Natural killer cell (primary cell): ENCODE data around the gene METTL26. TPM values are rescaled to one million over a fixed set of nuclear protein-coding genes. Genes with fewer than 3 reads are reported as not detected.

Source experiments
- ATAC-seq, 3 donors: fragments of 150-1000 bp in 2 of 3; fragments of 200-7000 bp in 1 of 3; cut with Tn5 transposase; 1 replicate in 1 of 3; 2 replicates in 2 of 3; pipeline ENCODE4 v1.10.0; 2021; ENCODE audit warnings: mild to moderate bottlenecking in 2 of 3, moderate library complexity in 2 of 3
- DNase-seq, 2 donors: peaks; one replicate each; pipeline versions ENCODE4 v3.0.0 to v3.0.0-alpha.2; 2013 to 2021; ENCODE audit warnings: mixed read lengths in 1 of 2
- H3K27ac ChIP-seq: one replicate; pipeline ENCODE4 v1.5.1; 2013; ENCODE audit warnings: mild to moderate bottlenecking, low read length
- H3K27me3 ChIP-seq: one replicate; pipeline ENCODE4 v1.6.1; 2013; ENCODE audit warnings: low read length; ENCODE audit not compliant: control insufficient read depth, insufficient read depth
- H3K36me3 ChIP-seq: one replicate; pipeline ENCODE4 v1.6.1; 2013; ENCODE audit warnings: low read length; ENCODE audit not compliant: control insufficient read depth, insufficient read depth
- H3K4me1 ChIP-seq: one replicate; pipeline ENCODE4 v1.6.1; 2013; ENCODE audit warnings: low read length; ENCODE audit not compliant: control insufficient read depth, insufficient read depth
- H3K4me3 ChIP-seq: one replicate; pipeline ENCODE4 v1.5.1; 2013; ENCODE audit warnings: low read length
- H3K9me3 ChIP-seq: one replicate; pipeline ENCODE4 v1.6.1; 2013; ENCODE audit warnings: low read length; ENCODE audit not compliant: control insufficient read depth, insufficient read depth
- H3K27ac Mint-ChIP-seq, 2 donors: one replicate each; pipeline ENCODE4 v1.8.0; 2022; ENCODE audit warnings: mild to moderate bottlenecking in 2 of 2, mixed read lengths in 2 of 2, moderate library complexity in 1 of 2
- H3K27me3 Mint-ChIP-seq, 2 donors: one replicate each; pipeline ENCODE4 v1.8.0; 2022; ENCODE audit warnings: low read depth in 2 of 2, mixed read lengths in 2 of 2
- H3K36me3 Mint-ChIP-seq: one replicate; pipeline ENCODE4 v1.8.0; 2022; ENCODE audit warnings: mixed read lengths
- H3K4me1 Mint-ChIP-seq, 2 donors: one replicate each; pipeline ENCODE4 v1.8.0; 2022; ENCODE audit warnings: mixed read lengths in 2 of 2
- H3K4me3 Mint-ChIP-seq: one replicate; pipeline ENCODE4 v1.8.0; 2022; ENCODE audit warnings: mild to moderate bottlenecking, moderate library complexity, mixed read lengths
- H3K9me3 Mint-ChIP-seq, 2 donors: one replicate each; pipeline ENCODE4 v1.8.0; 2022; ENCODE audit warnings: mixed read lengths in 2 of 2
- WGBS: methylation state at CpG from one replicate; pipeline ENCODE4 v1.1.7; 2013; ENCODE audit warnings: missing lambda C conversion rate; ENCODE audit not compliant: insufficient coverage; 5-methylcytosine and 5-hydroxymethylcytosine counted together
- intact Hi-C: fragments of 100-400 bp; cut with micrococcal nuclease; formaldehyde crosslinking; loops from one replicate; pipeline ENCODE4 v1.14.2; 2022
- total RNA-seq, 4 donors: library from RNA; stranded (reverse); fragments of 120-200 nt in 1 of 4; gene quantifications; one replicate each; pipeline versions ENCODE4 v1.2.3 to v1.2.4, GENCODE V29; 2013 to 2022
- TF ChIP-seq, protein P1 (sequence below): fragments of 200-600 bp; IDR thresholded peaks from one replicate; pipeline ENCODE4 v1.8.0; 2022; ENCODE audit warnings: antibody characterized with exemption

METTL26 gene
- total RNA-seq, 3 donors from 2014 or later (not counting 1 experiment from before 2014, with no cell fraction given) = 33.7 to 36.3 (median 36.1) TPM

DNA sequence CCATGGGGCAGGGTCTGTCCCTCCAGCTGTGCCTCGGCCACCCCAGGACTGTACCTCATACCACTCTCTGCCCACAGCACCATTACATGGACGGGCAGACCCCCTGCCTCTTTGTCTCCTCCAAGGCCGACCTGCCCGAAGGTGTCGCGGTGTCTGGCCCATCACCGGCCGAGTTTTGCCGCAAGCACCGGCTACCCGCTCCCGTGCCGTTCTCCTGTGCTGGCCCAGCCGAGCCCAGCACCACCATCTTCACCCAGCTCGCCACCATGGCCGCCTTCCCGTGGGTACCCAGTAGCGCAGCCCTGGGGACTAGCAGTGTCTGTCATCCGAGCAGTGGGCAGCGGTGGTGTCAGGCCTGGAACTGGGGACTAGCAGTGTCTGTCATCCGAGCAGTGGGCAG is 36.7 kb upstream of the METTL26 start:
- ATAC-seq (no peak), DNase-seq (no peak)
- no peaks in the 10 kb centered on the region for H3K36me3 Mint-ChIP-seq
- Histone ChIP-seq H3K27me3 (peaks cover 3% of the 10 kb centered on the region), H3K9me3 (no peaks in the 10 kb centered on the region), H3K4me3 (no peak overlapping the region), H3K36me3 (peaks cover 31% of the 10 kb centered on the region), H3K27ac (no peak overlapping the region), H3K4me1 (peaks cover 26% of the 10 kb centered on the region)
- no peaks in the 10 kb centered on the region for H3K27me3 Mint-ChIP-seq
- intact Hi-C loops = no loop called here
- TF ChIP-seq, protein P1, sequence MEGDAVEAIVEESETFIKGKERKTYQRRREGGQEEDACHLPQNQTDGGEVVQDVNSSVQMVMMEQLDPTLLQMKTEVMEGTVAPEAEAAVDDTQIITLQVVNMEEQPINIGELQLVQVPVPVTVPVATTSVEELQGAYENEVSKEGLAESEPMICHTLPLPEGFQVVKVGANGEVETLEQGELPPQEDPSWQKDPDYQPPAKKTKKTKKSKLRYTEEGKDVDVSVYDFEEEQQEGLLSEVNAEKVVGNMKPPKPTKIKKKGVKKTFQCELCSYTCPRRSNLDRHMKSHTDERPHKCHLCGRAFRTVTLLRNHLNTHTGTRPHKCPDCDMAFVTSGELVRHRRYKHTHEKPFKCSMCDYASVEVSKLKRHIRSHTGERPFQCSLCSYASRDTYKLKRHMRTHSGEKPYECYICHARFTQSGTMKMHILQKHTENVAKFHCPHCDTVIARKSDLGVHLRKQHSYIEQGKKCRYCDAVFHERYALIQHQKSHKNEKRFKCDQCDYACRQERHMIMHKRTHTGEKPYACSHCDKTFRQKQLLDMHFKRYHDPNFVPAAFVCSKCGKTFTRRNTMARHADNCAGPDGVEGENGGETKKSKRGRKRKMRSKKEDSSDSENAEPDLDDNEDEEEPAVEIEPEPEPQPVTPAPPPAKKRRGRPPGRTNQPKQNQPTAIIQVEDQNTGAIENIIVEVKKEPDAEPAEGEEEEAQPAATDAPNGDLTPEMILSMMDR = no peak
- no peak overlapping the region for H3K4me3 Mint-ChIP-seq
- WGBS = 97% methylated on average over 21 of the region's 21 CpGs
- no peaks in the 10 kb centered on the region for H3K9me3 Mint-ChIP-seq
- H3K27ac Mint-ChIP-seq = no peak overlapping the region
- peaks cover 0 to 8% of the 10 kb centered on the region in 2 donors for H3K4me1 Mint-ChIP-seq

DNA sequence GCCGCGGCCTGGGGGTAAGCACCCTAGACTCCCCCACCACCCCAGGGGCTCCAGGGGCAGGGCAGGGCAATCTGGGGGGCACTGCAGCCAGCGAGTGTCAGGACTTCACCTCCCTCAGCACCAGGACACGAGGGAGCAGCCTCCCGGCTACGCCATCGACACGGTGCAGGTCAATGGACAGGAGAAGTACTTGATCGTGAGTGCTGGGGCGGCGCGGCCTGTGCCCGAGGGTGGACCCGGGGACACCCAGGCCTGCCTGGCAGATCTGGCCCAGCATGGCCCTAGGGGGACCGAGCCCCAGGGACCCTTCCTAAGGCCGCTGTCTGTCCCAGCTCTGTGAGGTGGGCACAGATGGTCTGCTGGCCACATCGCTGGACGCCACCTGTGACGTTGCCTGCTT is 36.3 kb upstream of the METTL26 start:
- no peaks in the 10 kb centered on the region for H3K27me3 Mint-ChIP-seq
- H3K27me3 ChIP-seq = peaks cover 3% of the 10 kb centered on the region
- peaks cover 29% of the 10 kb centered on the region for H3K4me1 ChIP-seq
- H3K27ac Mint-ChIP-seq = no peak overlapping the region
- H3K9me3 ChIP-seq = no peaks in the 10 kb centered on the region
- peaks cover 31% of the 10 kb centered on the region for H3K36me3 ChIP-seq
- WGBS = 99% methylated on average over 19 of the region's 19 CpGs
- DNase-seq (no peak), ATAC-seq (no peak)
- TF ChIP-seq, protein P1 = no peak
- no peaks in the 10 kb centered on the region for H3K9me3 Mint-ChIP-seq
- intact Hi-C loops = no loop called here
- no peak overlapping the region for H3K4me3 ChIP-seq
- H3K27ac ChIP-seq = no peak overlapping the region
- H3K4me1 Mint-ChIP-seq = peaks cover 0 to 12% of the 10 kb centered on the region in 2 donors
- H3K4me3 Mint-ChIP-seq = no peak overlapping the region
- H3K36me3 Mint-ChIP-seq = no peaks in the 10 kb centered on the region

DNA sequence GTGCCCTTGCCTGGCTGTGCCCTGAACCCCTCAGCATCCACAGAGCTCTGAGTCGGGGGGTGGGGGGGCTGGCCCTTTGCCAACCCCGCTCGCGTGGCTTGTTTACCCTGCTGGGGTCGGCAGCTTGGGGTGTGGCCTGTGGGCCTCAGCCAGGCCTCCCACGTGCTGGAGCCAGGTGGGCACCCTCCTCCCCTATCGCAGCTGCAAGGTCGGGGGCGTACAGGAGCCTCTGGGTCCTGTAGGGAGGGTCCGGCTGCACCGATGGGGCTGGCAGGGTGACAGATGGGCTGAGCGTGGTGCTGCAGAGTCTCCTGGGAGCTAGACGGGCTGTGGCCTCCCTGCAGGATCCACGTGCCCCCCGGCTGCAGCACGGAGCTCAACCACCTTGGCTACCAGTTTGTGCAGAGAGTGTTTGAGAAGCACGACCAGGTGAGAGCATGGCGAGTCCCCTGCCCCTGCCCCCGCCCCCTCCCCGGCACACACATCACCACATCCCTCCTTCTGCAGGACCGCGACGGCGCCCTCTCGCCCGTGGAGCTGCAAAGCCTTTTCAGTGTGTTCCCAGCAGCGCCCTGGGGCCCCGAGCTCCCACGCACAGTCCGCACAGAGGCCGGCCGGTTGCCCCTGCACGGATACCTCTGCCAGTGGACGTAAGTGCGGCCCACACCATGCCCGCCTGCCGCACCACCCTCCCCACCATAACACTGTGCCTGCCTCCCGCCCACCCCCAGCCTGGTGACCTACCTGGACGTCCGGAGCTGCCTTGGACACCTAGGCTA is 35.4 kb upstream of the METTL26 start:
- H3K4me3 Mint-ChIP-seq = no peak overlapping the region
- DNase-seq (no peak), ATAC-seq (no peak)
- H3K36me3 Mint-ChIP-seq = no peaks in the 10 kb centered on the region
- Histone ChIP-seq H3K27me3 (peaks cover 3% of the 10 kb centered on the region), H3K4me3 (no peak overlapping the region), H3K4me1 (peaks cover 31% of the 10 kb centered on the region), H3K27ac (no peak overlapping the region), H3K9me3 (no peaks in the 10 kb centered on the region), H3K36me3 (peaks cover 31% of the 10 kb centered on the region)
- WGBS = 93% methylated on average over 40 of the region's 40 CpGs
- H3K27ac Mint-ChIP-seq = no peak overlapping the region
- TF ChIP-seq, protein P1 = no peak
- H3K27me3 Mint-ChIP-seq = no peaks in the 10 kb centered on the region
- H3K4me1 Mint-ChIP-seq = peaks cover 0 to 12% of the 10 kb centered on the region in 2 donors
- no peaks in the 10 kb centered on the region for H3K9me3 Mint-ChIP-seq
- intact Hi-C loops = no loop called here
